HG03558 (cell line): Measurements from ENCODE around the gene PRTN3.
"Not testable (repeated sequence)": the region's sequence is repeated elsewhere in the genome, so short reads cannot be mapped to it uniquely, and the experiment has no call there.

Experiments used
- ATAC-seq: cut with Tn5 transposase; IDR thresholded peaks from one replicate; pipeline ENCODE4 v1.9.1; 2021; ENCODE audit warnings: moderate number of reproducible peaks; ENCODE audit not compliant: unreplicated experiment; ENCODE audit errors: extremely low read depth

The PRTN3 gene

DNA sequence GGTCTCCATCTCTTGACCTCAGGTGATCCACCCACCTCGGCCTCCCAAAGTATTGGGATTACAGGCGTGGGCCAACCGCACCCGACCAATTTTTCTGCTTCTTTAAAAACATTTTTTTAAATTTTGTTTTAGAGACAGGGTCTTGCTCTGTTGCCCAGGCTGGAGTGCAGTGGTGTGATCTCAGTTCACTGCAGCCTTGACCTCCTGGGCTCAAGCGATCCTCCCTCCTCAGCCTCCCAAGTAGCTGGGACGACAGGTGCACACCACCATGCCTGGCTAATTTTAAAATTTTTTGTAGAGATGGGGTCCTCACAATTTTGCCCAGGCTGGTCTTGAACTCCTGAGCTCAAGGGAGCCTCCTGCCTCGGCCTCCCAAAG, 2.0 kb downstream of the PRTN3 start:
- ATAC-seq: not testable (repeated sequence)

DNA sequence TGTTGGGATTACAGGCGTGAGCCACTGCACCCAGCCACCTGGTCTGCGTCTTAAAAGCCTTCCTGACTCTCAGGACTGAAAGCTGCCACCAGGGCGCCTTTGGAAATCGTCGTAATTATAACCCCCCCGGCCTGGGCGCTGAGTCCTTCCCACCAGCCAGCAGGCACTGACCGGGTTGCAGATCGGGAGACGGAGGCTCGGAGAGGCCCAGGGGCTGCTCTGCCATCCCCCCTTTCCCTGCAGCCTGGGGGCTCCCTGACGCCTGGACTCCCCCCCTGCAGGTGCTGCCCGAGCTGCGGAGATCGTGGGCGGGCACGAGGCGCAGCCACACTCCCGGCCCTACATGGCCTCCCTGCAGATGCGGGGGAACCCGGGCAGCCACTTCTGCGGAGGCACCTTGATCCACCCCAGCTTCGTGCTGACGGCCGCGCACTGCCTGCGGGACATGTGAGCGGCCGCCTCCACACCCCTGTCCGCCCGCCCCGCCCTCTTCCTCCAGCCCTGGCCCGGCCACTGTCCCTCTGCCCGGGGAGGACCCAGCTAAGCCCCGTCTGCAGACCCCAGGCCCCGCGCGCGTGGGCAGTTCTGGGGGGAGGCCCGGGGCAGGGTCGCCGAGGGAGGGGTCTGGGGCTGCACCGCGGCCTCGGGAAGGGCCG, 2.5 kb downstream of the PRTN3 start:
- ATAC-seq: no peak

DNA sequence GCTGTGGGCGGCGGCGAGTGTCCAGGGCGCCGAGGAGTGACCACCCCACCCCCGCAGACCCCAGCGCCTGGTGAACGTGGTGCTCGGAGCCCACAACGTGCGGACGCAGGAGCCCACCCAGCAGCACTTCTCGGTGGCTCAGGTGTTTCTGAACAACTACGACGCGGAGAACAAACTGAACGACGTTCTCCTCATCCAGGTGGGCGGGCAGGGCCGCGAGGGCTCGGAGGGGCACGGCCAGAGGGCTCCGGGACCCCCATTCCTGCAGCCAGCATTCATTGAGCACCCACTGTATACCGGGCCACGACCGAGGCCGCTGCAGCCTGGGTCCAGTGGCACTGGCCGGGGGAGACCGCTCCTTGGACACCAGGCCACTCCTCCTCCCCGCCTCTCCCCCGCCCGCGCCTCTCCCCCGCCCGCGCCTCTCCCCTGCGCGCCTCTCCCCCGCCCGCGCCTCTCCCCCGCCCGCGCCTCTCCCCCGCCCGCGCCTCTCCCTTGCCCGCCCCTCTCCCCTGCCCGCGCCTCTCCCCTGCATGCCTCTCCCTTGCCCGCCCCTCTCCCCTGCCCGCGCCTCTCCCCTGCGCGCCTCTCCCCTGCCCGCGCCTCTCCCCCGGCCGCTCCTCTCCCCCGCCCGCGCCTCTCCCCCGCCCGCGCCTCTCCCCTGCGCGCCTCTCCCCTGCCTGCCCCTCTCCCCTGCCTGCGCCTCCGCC, 3.2 kb downstream of the PRTN3 start:
- no peak for ATAC-seq

DNA sequence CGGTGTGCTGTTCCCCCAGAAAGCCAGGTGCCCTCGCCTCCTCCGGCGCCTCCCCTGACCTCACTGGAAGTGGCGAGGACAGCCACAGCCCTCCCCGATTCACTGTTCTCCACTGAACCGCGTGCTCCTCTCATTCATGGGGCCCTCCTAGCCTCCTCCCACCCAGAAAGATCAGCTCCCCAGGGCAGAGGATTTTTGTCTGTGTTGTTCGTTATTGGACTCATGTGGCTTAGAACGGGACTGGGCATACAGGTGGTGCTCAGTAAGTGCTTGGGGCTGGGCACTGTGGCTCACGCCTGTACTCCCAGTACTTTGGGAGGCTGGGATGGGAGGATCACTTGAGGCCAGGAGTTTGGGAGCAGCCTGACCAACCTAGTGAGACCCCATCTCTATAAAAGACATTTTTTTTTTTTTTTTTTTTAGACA, 3.8 kb downstream of the PRTN3 start:
- ATAC-seq: no peak

DNA sequence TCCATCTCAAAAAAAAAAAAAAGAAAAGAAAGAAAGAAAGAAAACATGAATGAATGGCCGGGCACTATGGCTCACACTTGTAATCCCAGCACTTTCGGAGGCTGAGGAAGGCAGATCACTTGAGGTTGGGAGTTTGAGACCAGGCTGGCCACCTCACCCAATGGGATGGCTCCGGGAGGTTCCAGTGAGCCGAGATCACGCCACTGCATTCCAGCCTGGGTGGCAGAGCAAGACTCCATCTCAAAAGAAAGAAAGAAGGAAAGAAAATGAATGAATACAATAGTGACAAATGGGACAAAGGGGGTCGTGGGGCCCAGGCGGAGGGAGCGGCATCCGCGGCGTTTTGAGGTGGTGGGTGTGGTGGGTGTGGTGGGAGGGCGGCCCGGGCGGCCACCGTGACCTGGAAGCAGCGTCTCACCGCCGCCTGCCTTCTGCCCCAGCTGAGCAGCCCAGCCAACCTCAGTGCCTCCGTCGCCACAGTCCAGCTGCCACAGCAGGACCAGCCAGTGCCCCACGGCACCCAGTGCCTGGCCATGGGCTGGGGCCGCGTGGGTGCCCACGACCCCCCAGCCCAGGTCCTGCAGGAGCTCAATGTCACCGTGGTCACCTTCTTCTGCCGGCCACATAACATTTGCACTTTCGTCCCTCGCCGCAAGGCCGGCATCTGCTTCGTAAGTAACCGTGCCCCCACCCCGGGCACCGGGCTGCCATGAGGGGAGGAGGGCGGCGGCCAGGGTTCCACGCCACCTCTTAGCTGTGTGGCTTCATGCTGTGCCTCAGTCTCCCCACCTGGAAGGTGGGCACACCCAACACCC, 5.1 kb downstream of the PRTN3 start:
- ATAC-seq: no peak

DNA sequence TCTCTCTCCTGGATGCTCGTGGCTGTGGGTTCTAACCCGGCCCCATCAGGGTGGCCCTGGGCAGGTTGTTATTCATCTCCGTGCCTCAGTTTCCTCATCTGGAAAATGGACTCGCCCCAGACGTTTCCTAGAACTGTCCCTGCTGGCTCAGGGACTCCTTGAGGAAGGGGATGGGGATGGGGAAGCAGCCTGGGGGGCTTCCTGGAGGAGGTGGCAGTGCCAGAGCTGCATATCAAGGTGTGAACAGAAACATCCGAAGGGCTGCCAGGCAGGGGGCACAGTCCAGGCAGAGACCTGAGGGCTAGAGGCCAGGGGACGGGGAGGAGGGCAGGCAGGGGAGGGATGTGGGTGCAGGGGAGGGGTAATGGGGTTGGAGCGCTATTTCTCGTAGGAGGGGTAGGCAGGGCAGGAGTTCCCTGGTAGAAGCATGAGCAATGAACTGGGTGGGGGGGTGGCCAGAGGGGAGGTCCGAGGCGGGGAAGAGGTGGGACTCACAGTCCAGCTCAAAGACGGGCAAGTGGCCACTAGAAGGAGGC, 7.7 kb downstream of the PRTN3 start:
- no peak for ATAC-seq

DNA sequence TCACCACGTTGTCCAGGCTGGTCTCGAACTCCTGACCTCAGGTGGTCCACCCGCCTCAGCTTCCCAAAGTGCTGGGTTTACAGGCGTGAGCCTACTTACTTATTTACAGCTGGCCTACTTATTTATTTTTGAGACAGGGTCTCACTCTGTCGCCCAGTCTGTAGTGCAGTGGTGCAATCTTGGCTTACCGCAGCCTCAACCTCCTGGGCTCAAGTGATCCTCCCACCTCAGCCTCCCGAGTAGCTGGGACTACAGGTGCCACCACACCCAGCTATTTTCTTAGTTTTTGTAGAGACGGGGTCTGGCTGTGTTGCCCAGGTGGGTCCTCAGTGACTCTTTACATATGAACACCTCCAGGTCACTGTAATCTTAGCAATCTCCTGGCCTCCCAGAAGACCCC, 8.4 kb downstream of the PRTN3 start:
- ATAC-seq: not testable (repeated sequence)

DNA sequence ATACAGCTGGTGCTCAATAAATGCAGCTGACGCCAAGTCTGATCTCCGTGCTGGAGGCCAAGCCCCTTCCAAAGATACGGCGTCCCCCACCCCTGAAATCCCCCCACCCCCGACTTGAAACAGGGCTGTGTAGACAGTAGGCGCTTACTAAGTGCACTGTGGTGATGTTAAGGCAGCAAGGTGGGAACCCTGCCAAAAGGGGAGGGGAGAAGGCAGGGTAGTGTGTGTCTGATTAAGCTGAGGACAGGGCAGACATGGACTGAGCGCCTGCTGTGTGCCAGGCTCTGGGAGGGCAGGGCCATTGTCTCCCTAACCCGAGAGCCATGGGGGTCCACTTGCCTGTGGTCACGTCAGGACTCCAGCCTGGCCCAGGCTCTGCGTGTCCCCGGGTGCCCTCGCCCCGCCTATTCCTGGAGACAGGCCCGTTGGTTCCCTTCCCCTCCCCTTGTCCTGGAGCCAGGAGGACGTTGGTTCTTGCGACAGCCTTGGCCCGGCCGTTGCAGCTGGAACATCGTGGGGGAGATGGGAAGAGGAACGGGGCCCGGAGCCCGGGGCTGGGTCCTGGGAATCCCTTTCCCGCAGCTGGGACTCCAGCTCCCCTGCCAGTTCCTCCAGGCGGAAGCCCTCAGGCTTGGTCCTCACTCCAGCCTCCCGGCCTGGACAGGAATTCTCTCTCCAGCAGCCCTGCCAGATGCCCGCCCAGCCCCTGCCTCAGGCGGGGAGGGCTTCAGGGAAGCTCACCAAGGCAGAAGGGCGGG, 9.6 kb downstream of the PRTN3 start:
- no peak for ATAC-seq

DNA sequence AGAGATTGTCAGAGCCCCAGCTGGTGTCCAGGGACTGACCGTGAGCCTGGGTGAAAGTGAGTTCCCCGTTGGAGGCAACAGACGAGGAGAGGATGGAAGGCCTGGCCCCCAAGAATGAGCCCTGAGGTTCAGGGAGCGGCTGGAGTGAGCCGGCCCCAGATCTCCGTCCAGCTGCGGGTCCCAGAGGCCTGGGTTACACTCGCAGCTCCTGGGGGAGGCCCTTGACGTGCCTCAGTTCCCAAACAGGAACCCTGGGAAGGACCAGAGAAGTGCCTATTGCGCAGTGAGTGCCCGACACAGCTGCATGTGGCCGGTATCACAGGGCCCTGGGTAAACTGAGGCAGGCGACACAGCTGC, 10.2 kb downstream of the PRTN3 start:
- ATAC-seq: no peak

DNA sequence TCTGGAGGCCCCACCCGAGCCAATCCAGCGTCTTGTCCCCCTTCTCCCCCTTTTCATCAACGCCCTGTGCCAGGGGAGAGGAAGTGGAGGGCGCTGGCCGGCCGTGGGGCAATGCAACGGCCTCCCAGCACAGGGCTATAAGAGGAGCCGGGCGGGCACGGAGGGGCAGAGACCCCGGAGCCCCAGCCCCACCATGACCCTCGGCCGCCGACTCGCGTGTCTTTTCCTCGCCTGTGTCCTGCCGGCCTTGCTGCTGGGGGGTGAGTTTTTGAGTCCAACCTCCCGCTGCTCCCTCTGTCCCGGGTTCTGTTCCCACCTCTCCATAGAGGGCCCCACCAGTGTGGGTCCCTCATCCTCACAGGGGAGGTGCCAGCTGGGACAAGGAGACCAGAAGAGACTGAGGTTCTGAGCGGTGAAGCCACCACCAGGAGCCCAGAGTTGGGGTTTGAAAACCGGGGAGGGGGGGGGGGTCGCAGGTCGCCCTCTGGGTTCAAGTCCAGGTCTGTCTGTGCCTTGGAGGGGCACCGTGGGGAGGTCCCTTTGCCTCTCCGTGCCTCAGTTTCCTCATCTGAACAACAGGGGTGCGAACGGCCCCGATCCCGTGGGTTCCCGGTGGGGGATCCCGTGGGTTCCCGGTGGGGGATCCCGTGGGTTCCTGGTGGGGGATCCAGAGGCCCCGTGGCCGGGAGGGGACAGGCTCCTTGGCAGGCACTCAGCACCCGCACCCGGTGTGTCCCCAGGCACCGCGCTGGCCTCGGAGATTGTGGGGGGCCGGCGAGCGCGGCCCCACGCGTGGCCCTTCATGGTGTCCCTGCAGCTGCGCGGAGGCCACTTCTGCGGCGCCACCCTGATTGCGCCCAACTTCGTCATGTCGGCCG, 11.6 kb downstream of the PRTN3 start, which contains the start of gene ELANE:
ELANE (plus strand) TSS at position 168 of the 878 bp plus-strand sequence; CDS start at position 194, 26 bp downstream.
- ATAC-seq: no peak

DNA sequence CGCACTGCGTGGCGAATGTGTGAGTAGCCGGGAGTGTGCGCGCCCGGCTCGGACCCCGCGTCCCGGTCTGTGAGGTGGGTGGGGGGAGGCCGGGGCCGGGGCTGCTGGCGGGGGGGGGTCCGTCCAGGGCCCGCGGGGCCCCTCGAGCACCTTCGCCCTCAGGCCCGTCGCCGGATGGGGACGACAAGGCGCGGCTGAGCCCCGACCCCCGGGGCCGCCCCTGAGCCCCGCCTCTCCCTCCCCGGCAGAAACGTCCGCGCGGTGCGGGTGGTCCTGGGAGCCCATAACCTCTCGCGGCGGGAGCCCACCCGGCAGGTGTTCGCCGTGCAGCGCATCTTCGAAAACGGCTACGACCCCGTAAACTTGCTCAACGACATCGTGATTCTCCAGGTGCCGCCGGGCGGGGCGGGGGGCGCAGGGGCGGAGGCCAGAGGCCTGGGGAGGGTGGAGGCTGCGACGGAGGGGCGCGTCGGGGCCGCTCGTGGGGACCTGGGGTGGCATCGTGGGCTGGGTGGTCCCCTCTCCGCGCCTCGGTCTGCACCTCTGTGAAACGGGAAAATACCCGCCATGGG, 12.3 kb downstream of the PRTN3 start:
- ATAC-seq: no peak

DNA sequence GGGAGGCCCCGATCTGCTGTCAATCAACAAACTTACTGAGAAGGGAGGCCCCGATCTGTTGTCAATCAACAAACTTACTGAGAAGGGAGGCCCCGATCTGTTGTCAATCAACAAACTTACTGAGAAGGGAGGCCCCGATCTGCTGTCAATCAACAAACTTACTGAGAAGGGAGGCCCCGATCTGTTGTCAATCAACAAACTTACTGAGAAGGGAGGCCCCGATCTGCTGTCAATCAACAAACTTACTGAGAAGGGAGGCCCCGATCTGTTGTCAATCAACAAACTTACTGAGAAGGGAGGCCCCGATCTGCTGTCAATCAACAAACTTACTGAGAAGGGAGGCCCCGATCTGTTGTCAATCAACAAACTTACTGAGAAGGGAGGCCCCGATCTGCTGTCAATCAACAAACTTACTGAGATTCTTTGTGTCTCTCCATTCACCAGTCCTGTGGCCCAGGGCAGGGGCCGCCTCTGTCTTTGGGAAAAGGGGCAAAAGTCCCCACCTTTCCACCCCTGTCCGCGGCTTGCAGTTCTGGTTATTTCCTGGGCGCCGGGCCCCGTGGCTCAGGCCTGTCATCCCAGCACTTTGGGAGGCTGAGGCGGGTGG, 12.9 kb downstream of the PRTN3 start:
- ATAC-seq: not testable (repeated sequence)

DNA sequence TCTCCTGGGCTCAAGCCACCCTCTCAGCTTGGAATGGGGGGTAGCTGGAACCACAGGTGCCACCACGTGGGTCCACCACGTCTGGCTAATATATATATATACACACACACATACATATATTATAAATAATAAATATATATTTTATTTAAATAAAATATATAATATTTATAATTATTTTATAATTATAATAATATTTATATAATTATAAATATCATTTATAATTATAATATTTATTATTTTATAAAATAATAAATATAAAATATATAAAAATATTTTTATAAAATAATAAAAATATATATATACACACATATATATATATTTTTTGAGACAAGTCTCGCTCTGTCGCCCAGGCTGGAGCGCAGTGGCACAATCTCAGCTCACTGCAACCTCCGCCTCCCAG, 13.8 kb downstream of the PRTN3 start:
- ATAC-seq: no peak

DNA sequence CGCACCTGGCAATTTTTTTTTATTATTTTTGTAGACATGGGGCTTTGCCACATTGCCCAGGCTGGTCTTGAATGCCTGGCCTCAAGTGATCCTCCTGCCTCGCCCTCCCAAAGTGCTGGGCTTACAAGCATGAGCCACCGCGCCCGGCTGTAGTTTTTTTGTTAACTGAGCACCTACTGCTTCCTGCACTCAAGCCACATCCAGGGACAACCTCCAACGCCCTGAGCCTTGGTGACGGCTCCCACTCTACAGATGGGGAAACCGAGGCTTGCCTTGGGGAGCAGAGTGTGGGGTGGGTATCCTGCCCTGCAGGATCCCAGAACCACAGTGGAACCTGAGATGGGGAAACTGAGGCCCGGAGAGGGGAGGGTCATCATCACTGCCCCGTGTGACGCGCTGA, 14.3 kb downstream of the PRTN3 start:
- no peak for ATAC-seq

DNA sequence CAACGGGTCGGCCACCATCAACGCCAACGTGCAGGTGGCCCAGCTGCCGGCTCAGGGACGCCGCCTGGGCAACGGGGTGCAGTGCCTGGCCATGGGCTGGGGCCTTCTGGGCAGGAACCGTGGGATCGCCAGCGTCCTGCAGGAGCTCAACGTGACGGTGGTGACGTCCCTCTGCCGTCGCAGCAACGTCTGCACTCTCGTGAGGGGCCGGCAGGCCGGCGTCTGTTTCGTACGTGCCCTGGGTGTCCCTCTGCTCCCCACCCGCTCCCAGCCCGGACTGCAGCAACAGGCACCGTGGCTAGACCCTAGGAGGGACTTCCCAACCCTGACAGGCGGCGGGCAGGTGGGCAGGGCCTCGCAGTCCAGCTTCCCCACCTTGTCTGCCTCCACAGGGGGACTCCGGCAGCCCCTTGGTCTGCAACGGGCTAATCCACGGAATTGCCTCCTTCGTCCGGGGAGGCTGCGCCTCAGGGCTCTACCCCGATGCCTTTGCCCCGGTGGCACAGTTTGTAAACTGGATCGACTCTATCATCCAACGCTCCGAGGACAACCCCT, 14.8 kb downstream of the PRTN3 start:
- ATAC-seq: no peak

DNA sequence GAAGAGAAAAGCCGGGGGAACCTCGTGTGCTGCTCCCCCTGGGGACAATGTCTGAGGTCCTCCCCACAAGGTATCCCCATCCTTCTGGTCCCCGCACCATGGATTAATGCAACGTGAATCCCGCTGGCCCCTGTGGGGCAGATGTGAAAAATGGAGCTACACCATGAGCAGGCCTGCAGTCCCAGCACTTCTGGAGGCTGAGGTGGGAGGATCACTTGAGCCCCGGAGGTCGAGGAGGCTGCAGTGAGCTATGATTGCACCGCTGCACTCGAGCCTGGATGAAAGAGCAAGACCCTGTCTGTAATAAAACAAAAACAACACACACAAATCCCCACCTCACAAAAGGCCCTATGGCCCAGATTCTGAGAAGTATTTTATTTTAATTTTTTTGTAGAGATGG, 17.5 kb downstream of the PRTN3 start:
- ATAC-seq: no peak

DNA sequence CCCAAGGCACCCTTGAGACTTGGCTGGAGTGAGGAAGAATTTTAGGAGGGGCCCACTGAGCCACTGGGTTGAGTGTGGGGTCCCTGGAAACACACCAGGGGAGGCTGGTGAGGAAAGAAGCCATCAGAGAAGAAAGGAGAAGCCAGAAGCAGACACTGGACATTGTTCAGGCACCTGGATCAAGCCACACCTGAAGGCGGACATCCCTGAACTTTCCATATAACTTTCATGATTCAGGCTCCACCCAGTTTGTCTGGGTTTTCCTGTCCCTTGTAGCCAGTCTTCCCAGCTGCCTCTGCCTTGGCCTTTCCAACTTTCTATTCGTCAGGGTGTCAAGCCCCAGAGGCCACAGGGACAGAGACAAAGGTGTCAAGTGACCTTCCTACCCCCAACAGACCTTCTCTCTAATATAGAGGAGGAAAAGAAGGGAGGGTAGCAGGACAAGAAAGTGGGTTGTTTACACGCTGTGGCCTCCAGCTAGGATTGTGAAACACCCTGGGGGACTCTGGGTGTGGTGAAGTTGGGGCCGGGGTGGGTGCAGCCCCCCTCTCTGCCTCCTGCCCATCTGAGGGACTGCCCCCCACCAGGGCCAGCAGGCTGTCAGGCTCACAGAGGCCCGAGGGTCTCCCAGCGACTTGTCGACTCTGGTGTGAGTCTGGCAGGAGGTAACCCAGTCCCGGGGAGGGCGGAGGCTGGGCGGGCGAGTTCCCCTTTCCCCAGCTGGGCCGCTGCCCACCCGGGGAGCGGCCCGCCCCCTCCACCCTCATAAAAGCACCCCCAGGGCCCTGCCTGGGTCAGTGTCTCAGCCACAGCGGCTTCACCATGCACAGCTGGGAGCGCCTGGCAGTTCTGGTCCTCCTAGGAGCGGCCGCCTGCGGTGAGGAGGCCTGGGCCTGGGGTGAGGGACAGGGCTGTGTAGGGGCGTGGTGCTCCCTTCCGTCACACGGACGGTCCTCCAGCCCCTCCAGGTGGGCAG, 18.4 kb downstream of the PRTN3 start, which contains the start of gene CFD:
CFD (plus strand) TSS at position 797 of the 976 bp plus-strand sequence; CDS start at position 823, 26 bp downstream.
- ATAC-seq: no peak
